22Rv1 (cell line): ENCODE results near the gene CISD3.

Source experiments
- H3K27ac ChIP-seq: fragments of 450-650 bp; 2 replicates; pipeline ENCODE4 v1.5.1; 2017
- CTCF ChIP-seq: fragments of 450-650 bp; IDR thresholded peaks from 2 replicates; pipeline ENCODE4 v1.5.1; 2017; ENCODE audit warnings: mild to moderate bottlenecking
- ZFX ChIP-seq: fragments of 450-650 bp; IDR thresholded peaks from 2 replicates; pipeline ENCODE4 v1.6.1; 2017; ENCODE audit warnings: antibody characterized with exemption, borderline replicate concordance

CISD3 gene

GRCh38 chr17:38697061-38697820, 32.9 kb upstream of the CISD3 start:
- no peak overlapping the region for H3K27ac ChIP-seq
- TF ChIP-seq ZFX (no peak), CTCF (no peak)

GRCh38 chr17:38698760-38699159, 31.4 kb upstream of the CISD3 start:
- no peak overlapping the region for H3K27ac ChIP-seq
- TF ChIP-seq ZFX = no peak
- TF ChIP-seq CTCF = no peak

GRCh38 chr17:38701504-38702165, 28.5 kb upstream of the CISD3 start:
- H3K27ac ChIP-seq = peak overlapping the region; percentile 97
- TF ChIP-seq ZFX (no peak), CTCF (no peak)

- peak overlapping the region; percentile 97 for H3K27ac ChIP-seq
These were observed 27.8 kb upstream of the CISD3 start for GRCh38 chr17:38702166-38702915.

GRCh38 chr17:38702916-38703741, 27.0 kb upstream of the CISD3 start:
- H3K27ac ChIP-seq = peak overlapping the region; percentile 97

More at GRCh38 chr17:38702166-38702915, 27.8 kb upstream of the CISD3 start:
- TF ChIP-seq ZFX = no peak
- no peak for TF ChIP-seq CTCF

More at GRCh38 chr17:38702916-38703741, 27.0 kb upstream of the CISD3 start:
- TF ChIP-seq CTCF (no peak), ZFX (no peak)
